Measurements from ENCODE around the gene SSC4D. TPM values are rescaled to one million over a fixed set of nuclear protein-coding genes. Genes with fewer than 3 reads are reported as not detected.
A peak's percentile ranks its signal among the peaks of the same experiment; 100 is the strongest.

SSC4D gene
- total and polyA plus RNA-seq, 9 of the 15 experiments (the other 6 are each of a cell fraction or from before 2014, with no cell fraction given), result 0.06 to 1.1 (median 0.85) TPM; not detected in 1

GRCh38 chr7:76428868-76429805 is 19.6 kb upstream of the SSC4D start (continued):
- TF ChIP-seq ETV6 (IDR thresholded peaks at IDR 0.05; ENCODE audit: borderline replicate concordance in 1 of 2, low read depth in 2 of 2, low read length in 1 of 2) (peak; percentile 52 to 73; a peak in 2 of 4 replicates), ETV6 (CRISPR knock-in tag; IDR thresholded peaks at IDR 0.05; ENCODE audit: borderline replicate concordance) (no peak), TCF3 (CRISPR knock-in tag; IDR thresholded peaks at IDR 0.05) (peak; percentile 58), ARID1B (IDR thresholded peaks at IDR 0.05) (peak; percentile 64), ZKSCAN1 (IDR thresholded peaks at IDR 0.05; ENCODE audit: low read depth, low read length) (no peak), FOXA3 (CRISPR knock-in tag; conservative IDR thresholded peaks at IDR 0.05 in 1 of 2, IDR thresholded peaks at IDR 0.05 in 1 of 2) (no peak), GABPA (tag; conservative IDR thresholded peaks at IDR 0.05; ENCODE audit: low read depth) (peak; percentile 33; the same call in 1 of the 2 replicates), HES1 (IDR thresholded peaks at IDR 0.05; ENCODE audit: low read depth) (0 out of 2 replicates have a peak, but pooled peaks have one; percentile 15), ZNF589 (CRISPR knock-in tag; IDR thresholded peaks at IDR 0.05; ENCODE audit: low read depth) (0 out of 2 replicates have a peak, but pooled peaks have one; percentile 18), PATZ1 (CRISPR knock-in tag; IDR thresholded peaks at IDR 0.05; ENCODE audit: borderline replicate concordance) (no peak), RNF219 (CRISPR knock-in tag; IDR thresholded peaks at IDR 0.05) (no peak), ATF3 (IDR thresholded peaks at IDR 0.05) (peak; percentile 57), ATF3 (CRISPR knock-in tag; conservative IDR thresholded peaks at IDR 0.05) (no peak), MEIS2 (IDR thresholded peaks at IDR 0.05; ENCODE audit: partially characterized antibody) (peak; percentile 10), ZNF347 (CRISPR knock-in tag; IDR thresholded peaks at IDR 0.05; ENCODE audit: low read depth) (no peak), GABPB2 (CRISPR knock-in tag; conservative IDR thresholded peaks at IDR 0.05) (no peak), ZFX (CRISPR knock-in tag; IDR thresholded peaks at IDR 0.05) (0 out of 2 replicates have a peak, but pooled peaks have one; percentile 17), SP2 (IDR thresholded peaks at IDR 0.05; ENCODE audit: extremely low read depth, low read depth, low read length, poor library complexity, severe bottlenecking) (no peak), EP400 (IDR thresholded peaks at IDR 0.05) (peak; percentile 67), DIDO1 (tag; IDR thresholded peaks at IDR 0.05; ENCODE audit: low read depth) (no peak)

Data from K562 (cell line).